HG02571 (cell line): ENCODE results near the gene KLF5.
"Not testable (repeated sequence)": the region's sequence is repeated elsewhere in the genome, so short reads cannot be mapped to it uniquely, and the experiment has no call there.

Experiments
- ATAC-seq: cut with Tn5 transposase; IDR thresholded peaks from one replicate; pipeline ENCODE4 v1.9.1; 2021; ENCODE audit warnings: mild to moderate bottlenecking, moderate library complexity; ENCODE audit not compliant: unreplicated experiment

KLF5 gene

DNA sequence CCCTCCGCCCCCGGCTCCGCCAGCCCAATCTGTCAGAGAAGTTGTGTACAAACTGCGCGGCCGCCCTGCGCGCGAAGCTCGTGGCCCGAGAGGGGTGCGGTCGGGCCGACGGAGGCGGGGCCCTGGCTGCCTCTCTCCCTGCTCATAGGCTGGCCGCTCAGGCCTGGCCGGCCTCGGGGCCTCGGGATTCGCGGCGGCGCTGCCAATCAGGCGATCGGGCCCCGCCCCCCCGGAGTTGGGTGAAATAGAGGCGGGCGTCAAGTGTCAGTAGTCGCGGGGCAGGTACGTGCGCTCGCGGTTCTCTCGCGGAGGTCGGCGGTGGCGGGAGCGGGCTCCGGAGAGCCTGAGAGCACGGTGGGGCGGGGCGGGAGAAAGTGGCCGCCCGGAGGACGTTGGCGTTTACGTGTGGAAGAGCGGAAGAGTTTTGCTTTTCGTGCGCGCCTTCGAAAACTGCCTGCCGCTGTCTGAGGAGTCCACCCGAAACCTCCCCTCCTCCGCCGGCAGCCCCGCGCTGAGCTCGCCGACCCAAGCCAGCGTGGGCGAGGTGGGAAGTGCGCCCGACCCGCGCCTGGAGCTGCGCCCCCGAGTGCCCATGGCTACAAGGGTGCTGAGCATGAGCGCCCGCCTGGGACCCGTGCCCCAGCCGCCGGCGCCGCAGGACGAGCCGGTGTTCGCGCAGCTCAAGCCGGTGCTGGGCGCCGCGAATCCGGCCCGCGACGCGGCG lies at the start of gene KLF5:
TSS of gene KLF5 (plus strand) at position 270 of the 724 bp plus-strand sequence. CDS start at position 593, 323 bp downstream.
- ATAC-seq: peak; percentile 98

DNA sequence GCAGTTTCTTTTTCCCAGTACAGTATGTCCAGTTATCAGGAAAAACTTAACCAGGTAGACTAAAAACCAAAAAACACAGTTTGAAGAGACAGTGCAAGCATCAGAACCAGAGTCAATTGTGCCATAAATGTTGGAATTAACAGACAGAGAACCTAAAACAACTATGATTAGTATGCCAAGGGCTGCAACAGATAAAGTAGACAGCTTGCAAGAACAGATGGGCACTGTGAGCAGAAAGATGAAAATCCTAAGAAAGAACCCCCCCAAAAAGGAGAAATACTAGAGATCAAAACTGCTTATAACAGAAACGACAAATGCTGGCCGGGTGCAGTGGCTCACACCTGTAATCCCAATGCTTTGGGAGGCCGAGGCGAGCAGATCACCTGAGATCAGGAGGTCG lies 47.1 kb upstream of the KLF5 start:
- no peak for ATAC-seq

DNA sequence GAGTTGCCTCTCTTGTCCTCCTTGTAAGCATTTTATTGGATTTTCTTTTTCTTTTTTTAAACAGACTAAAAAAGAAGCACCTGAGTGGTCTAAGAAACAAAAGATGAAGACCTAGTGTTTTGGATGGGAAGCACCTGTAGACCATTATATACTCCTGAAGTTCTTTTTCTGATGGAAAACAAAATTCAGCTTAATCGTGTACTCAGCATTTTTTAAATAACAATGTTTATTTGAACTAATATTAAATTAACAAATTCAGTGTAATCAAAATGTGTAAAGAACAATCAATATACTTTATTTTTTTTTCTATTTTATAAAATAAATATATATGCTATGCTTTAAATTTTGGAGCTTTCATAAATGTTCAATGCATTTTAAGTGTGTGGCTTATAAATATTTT lies 43.0 kb upstream of the KLF5 start:
- ATAC-seq: no peak

DNA sequence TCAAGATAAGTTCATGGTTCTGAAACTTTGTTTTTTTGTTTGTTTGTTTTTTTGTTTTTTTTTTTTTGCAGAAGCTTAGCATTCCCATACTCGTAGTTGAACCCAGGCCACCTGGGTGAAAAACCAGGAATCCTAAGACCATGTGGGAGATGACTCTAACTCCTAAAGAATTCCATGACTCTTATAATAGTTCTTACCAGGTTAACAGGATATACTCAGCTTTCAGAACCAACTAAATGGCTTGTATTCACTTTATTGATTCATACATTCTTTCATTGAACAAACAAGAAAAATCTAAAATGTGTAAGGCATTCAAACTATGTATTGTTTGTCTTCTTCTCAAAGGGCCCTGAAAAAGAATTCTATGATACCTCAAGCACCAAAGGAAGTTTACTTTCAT lies 40.5 kb upstream of the KLF5 start:
- no peak for ATAC-seq

DNA sequence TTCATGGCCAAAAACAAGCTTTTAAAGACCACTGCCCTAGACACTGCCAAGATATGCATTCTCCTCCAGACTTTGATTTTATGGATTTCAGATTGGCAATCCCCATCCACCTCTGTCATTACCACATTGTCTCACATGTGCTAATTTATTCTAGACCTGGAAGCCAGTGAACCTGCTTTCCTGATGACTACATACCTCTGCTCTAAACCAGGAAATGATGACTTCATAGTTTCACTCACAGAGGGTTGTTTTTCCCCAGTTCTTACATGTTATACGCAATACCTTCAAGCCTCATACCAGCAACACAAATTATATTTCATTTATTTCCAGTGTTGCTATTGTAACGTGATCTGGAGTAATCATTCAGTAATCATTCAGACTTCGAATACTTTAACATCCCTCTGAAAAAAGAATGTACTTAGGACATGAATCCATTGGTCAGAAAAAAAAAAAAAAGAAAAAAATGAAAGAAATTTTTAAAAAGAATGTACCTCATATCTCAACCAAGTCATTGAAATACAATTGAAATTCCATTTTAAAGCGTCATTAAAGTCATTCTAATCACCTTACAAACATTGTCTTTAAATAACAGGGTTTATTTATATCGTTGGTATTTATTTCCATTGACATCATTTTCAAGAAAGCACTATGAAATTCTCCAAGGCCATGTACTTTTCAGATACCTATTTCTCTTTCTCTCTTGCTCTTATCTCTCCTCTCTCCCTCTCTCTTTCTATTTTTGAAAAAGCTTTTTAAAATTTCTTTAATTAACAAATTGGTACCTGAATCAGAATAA lies 33.4 kb upstream of the KLF5 start:
- ATAC-seq: no peak

GRCh38 chr13:73034901-73035300 lies 23.9 kb upstream of the KLF5 start:
- no peak for ATAC-seq

GRCh38 chr13:73035660-73036059 lies 23.1 kb upstream of the KLF5 start:
- ATAC-seq: no peak

GRCh38 chr13:73036566-73036965 lies 22.2 kb upstream of the KLF5 start:
- ATAC-seq: no peak

DNA sequence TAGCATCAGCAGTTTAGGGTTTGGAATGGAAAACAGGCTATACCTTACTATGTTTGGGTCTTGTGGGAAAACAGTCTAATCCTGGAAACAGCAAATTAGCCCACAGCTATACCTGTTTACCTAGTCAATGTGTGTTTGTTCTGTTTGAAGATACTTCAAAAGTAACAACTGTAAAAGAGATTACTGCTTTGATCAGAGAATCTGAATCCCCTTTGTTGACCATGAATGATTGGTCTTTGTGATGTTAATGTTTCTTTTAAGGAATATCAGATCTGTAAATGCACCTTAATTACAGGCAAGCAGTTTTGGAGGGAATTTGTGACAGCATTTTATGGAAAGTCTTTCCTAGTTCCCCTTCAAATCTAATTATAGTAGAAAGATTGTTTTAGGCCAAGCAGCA lies 20.7 kb upstream of the KLF5 start:
- no peak for ATAC-seq

- ATAC-seq: no peak
These were observed 19.4 kb upstream of the KLF5 start for GRCh38 chr13:73039201-73040108.

DNA sequence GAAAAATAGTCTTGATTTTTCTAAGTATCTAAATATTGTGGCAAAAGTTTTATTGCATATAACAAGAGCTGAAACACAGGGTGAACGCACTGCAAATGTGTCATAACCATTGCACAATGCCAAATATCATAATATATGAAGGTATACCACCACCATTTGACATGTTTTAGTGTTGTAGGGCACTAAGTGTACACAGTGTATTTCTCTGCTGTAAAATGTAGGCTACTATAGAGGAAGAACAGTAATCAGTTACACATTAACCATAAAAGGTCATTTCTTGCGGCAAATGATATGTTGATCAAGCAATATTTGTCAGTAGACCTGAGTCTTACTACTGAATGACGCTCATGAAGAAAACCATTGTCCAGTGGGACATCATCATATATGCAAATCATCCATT lies 18.3 kb upstream of the KLF5 start:
- ATAC-seq: no peak

- no peak for ATAC-seq
These were observed 17.7 kb upstream of the KLF5 start for GRCh38 chr13:73040968-73041596.

- no peak for ATAC-seq
These were observed 13.8 kb upstream of the KLF5 start for GRCh38 chr13:73045031-73045430.

DNA sequence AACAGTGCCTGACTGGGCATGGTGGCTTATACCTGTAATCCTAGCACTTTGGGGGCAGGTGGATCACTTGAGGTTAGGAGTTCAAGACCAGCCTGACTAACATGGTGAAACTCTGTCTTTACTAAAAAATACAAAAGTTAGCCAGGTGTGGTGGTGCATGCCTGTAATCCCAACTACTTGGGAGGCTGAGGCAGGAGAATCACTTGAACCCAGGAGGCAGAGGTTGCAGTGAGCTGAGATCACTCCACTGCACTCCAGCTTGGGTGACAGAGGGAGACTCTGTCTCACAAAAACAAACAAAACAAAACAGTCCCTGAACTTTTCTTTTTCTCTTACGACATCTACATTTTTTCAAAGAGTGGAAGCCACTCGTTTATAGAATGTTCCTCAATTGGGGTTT lies 10.2 kb upstream of the KLF5 start:
- ATAC-seq: not testable (repeated sequence)

DNA sequence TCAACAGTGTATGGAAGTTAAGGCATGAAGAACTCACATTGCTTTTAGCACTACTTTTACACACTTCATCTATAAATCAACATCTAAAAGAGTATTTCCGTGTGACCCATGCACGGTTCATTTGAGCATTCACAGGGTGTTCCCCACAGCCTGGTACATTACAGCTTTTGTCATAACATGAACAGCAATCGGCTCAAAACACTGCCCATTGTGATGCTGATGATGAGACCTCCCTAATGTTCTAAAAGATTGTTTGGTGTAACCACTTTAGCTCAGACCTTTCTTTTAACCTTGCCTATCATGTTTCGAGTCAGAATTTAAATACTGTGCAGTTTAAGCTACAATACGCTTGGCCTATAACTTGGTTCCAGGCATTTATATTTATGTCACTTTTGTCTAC lies 4.1 kb upstream of the KLF5 start:
- no peak for ATAC-seq

DNA sequence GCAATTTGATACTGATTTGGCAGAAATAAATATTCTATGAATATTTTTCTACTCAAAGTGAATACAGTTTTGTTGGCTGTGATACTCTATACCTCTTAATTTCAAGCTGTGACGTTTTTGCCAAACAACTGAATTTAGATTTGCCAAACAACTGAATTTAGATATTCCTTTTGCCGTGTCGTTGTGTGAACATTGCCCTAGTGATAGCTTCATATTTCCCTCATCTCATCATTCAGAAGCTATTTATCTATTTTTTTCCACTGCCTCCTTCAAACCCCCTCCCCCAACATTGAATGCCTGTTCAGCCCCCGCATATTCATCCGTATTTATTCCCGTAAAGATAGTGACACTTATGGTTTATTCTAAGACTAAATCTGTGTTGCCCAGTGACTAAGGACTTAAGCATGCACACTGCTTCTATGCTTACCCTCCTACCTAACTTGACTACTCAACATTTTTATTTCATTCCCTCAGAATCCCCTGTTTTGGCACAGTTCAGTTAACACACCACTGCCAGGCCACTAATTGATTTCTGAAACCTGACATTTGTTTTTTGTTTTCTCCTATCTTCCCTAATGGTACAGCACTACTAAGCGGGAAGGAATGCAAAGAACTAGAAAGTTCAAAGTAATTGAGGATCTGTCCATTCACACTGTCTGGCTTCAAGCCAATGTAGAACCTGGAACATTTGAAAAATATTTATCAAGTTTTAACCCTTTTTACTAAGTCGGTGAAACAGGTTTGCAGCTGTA lies 2.8 kb upstream of the KLF5 start:
- no peak for ATAC-seq

DNA sequence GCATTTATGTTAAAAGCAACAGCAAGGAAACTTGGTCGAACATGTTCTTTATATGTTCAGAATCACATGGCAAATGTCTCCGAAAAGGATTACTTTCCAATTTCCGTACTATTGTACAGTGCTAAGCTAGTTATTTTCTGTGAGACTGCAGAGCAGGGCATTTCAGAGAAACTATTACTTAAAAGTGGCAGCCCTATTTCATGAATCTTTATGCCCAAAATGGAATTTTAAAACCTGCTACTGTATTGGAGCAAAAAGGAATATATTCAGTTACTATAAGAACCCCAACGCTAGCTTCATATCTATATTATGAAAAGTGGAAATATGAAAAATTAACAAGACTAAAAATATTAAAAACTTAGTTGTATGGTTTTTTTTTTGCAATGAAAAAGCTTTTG lies 2.2 kb upstream of the KLF5 start:
- ATAC-seq: no peak

- no peak for ATAC-seq
These were observed 1.3 kb upstream of the KLF5 start for GRCh38 chr13:73057284-73058063.

- ATAC-seq: no peak
These were observed 816 bp upstream of the KLF5 start for GRCh38 chr13:73058064-73058313.

- peak; percentile 14 for ATAC-seq
These were observed 421 bp upstream of the KLF5 start for GRCh38 chr13:73058432-73058735.
